GM23338 (cell line): ENCODE results near the gene C14orf93. TPM values are rescaled to one million over a fixed set of nuclear protein-coding genes. Genes with fewer than 3 reads are reported as not detected.

ENCODE experiments used
- ATAC-seq: fragments of 200-7000 bp; cut with Tn5 transposase; 3 replicates; pipeline ENCODE4 v1.9.1; 2020
- DNase-seq: peaks from one replicate; pipeline ENCODE4 v3.0.0-alpha.2; 2015; ENCODE audit warnings: low spot score
- H2AFZ ChIP-seq: fragments of 200-600 bp; sonication (generic); 2 replicates; pipeline ENCODE4 v1.8.0; 2016; ENCODE audit warnings: antibody characterized with exemption, mild to moderate bottlenecking, moderate library complexity
- H3F3A ChIP-seq: fragments of 200-600 bp; sonication (generic); replicated peaks from 2 replicates; pipeline ENCODE4 v1.8.0; 2017; ENCODE audit warnings: antibody characterized with exemption, mixed run types, low read depth
- H3K27ac ChIP-seq: fragments of 200-600 bp; sonication (generic); 2 replicates; pipeline ENCODE4 v1.6.1; 2016; ENCODE audit warnings: low read depth
- H3K27me3 ChIP-seq: fragments of 200-600 bp; sonication (generic); 2 replicates; pipeline ENCODE4 v1.8.0; 2016; ENCODE audit warnings: mild to moderate bottlenecking, mixed run types, moderate library complexity; ENCODE audit not compliant: insufficient read depth
- H3K36me3 ChIP-seq: fragments of 200-600 bp; sonication (generic); 2 replicates; pipeline ENCODE4 v1.8.0; 2016; ENCODE audit warnings: mild to moderate bottlenecking; ENCODE audit not compliant: insufficient read depth
- H3K4me1 ChIP-seq: fragments of 200-600 bp; sonication (generic); 2 replicates; pipeline ENCODE4 v1.8.0; 2016; ENCODE audit warnings: mild to moderate bottlenecking, moderate library complexity; ENCODE audit not compliant: insufficient read depth
- H3K4me2 ChIP-seq: fragments of 200-600 bp; sonication (generic); 2 replicates; pipeline ENCODE4 v1.7.1; 2017; ENCODE audit warnings: mixed run types
- H3K4me3 ChIP-seq: fragments of 200-600 bp; sonication (generic); 2 replicates; pipeline ENCODE4 v1.6.1; 2016; ENCODE audit warnings: mixed run types
- H3K79me2 ChIP-seq: fragments of 200-600 bp; sonication (generic); replicated peaks from 2 replicates; pipeline ENCODE4 v1.8.0; 2017; ENCODE audit warnings: mild to moderate bottlenecking; ENCODE audit not compliant: insufficient read depth
- H3K9me2 ChIP-seq: fragments of 200-600 bp; sonication (generic); 2 replicates; pipeline ENCODE4 v1.8.0; 2017; ENCODE audit not compliant: insufficient read depth
- H4K20me1 ChIP-seq: fragments of 200-600 bp; sonication (generic); replicated peaks from 2 replicates; pipeline ENCODE4 v1.8.0; 2017; ENCODE audit warnings: mild to moderate bottlenecking; ENCODE audit not compliant: insufficient read depth
- H3K27ac Mint-ChIP-seq: 2 replicates; pipeline ENCODE4 v1.8.0; 2020; ENCODE audit warnings: inconsistent platforms, mild to moderate bottlenecking, moderate library complexity, mixed read lengths
- H3K27me3 Mint-ChIP-seq: 3 replicates; pipeline ENCODE4 v1.8.0; 2022; ENCODE audit warnings: low read depth, mild to moderate bottlenecking, moderate library complexity, mixed read lengths, inconsistent platforms; ENCODE audit not compliant: insufficient read depth, poor library complexity
- H3K36me3 Mint-ChIP-seq: 3 replicates; pipeline ENCODE4 v1.8.0; 2021; ENCODE audit warnings: low read depth, mild to moderate bottlenecking, inconsistent platforms, moderate library complexity, mixed read lengths
- H3K4me1 Mint-ChIP-seq: 3 replicates; pipeline ENCODE4 v1.8.0; 2020; ENCODE audit warnings: mild to moderate bottlenecking, inconsistent platforms, mixed read lengths
- H3K4me3 Mint-ChIP-seq: 3 replicates; pipeline ENCODE4 v1.8.0; 2021; ENCODE audit warnings: moderate library complexity, mild to moderate bottlenecking, inconsistent platforms, mixed read lengths
- H3K9me3 Mint-ChIP-seq: 3 replicates; pipeline ENCODE4 v1.8.0; 2020; ENCODE audit warnings: moderate library complexity, mild to moderate bottlenecking, inconsistent platforms, mixed read lengths
- CTCF ChIP-seq, 2 experiments: fragments of 200-600 bp in 1 of 2; sonication (generic) in 1 of 2; conservative IDR thresholded peaks; 2 replicates each; pipeline versions ENCODE4 v1.5.1 to v1.6.1; 2016 to 2017; ENCODE audit warnings: antibody characterized with exemption in 2 of 2, low read depth in 2 of 2, mild to moderate bottlenecking in 2 of 2, moderate library complexity in 1 of 2
- JUNB ChIP-seq: IDR thresholded peaks from one replicate; pipeline ENCODE4 v1.6.1; 2016; ENCODE audit warnings: antibody characterized with exemption; ENCODE audit not compliant: unreplicated experiment
- POLR2AphosphoS5 ChIP-seq: IDR thresholded peaks from 2 replicates; pipeline ENCODE4 v1.6.1; 2016; ENCODE audit warnings: antibody characterized with exemption, low read depth
- ZNF114 ChIP-seq: fragments of 250-450 bp; sonication (Bioruptor Pico); IDR thresholded peaks from 2 replicates; pipeline ENCODE4 v1.5.0; 2020; ENCODE audit warnings: mild to moderate bottlenecking, moderate library complexity
- polyA plus RNA-seq: library from polyadenylated mRNA; unstranded; fragments of >200 nt; fragmentation: Nextera tagmentation; extraction: Ambion mirVana; gene quantifications from 2 replicates; pipeline ENCODE4 v1.2.1, GENCODE V29; 2016
- total RNA-seq: library from RNA; depleted of rRNA; stranded (reverse); fragments of >200 nt; shearing (Covaris generic); gene quantifications from 2 replicates; pipeline ENCODE4 v1.2.3, GENCODE V29; 2014
- TF ChIP-seq, protein P1 (sequence below): IDR thresholded peaks from one replicate; pipeline ENCODE4 v1.6.1; 2018; ENCODE audit warnings: antibody characterized with exemption; ENCODE audit not compliant: unreplicated experiment
- TF ChIP-seq, protein P2 (sequence below): IDR thresholded peaks from 2 replicates; pipeline ENCODE4 v1.6.1; 2016; ENCODE audit warnings: antibody characterized with exemption

Gene C14orf93
- total and polyA plus RNA-seq, 2 experiments from 2014 or later: 3.5 to 11.7 TPM

- no peak overlapping the region for H3K4me3 ChIP-seq
These were observed 44.3 kb upstream of the C14orf93 start for GRCh38 chr14:23054000-23054811.

DNA sequence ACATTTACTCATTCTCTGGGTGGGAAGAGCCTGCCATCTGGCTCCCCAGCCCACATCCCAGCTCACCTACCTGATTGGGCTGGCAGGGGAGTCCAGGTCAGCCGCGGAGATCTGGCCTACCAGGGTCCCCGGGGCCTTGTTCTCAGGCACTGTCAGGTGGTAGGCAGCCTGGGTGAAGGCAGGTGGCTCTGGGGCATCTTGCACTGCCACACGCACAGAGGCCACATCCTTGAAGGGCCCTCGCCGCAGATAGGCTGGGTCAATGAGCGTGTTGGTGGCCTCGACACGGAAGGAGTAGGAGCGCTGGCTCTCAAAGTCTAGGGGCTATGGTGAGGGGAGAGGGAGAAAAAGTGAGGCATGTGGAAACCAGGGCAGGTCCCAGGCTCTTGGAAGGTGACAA, 43.5 kb upstream of the C14orf93 start:
- Mint-ChIP-seq H3K36me3 (peaks cover 23% of the 10 kb centered on the region), H3K9me3 (no peaks in the 10 kb centered on the region), H3K27ac (no peak overlapping the region), H3K27me3 (peaks cover 10% of the 10 kb centered on the region), H3K4me3 (no peak overlapping the region), H3K4me1 (peaks cover 15% of the 10 kb centered on the region)
- no peak overlapping the region for H3K4me3 ChIP-seq
- H3F3A ChIP-seq: peaks cover 3% of the 10 kb centered on the region; the same call in 1 of the 2 replicates
- H3K79me2 ChIP-seq: no peaks in the 10 kb centered on the region
- peaks cover 4% of the 10 kb centered on the region; the same call in 1 of the 2 replicates for H3K27me3 ChIP-seq
- no peaks in the 10 kb centered on the region; the same call in 1 of the 2 replicates for H4K20me1 ChIP-seq
- H2AFZ ChIP-seq: no peak overlapping the region
- DNase-seq: no peak
- no peaks in the 10 kb centered on the region for H3K36me3 ChIP-seq
- H3K4me2 ChIP-seq: no peak overlapping the region
- H3K27ac ChIP-seq: no peak overlapping the region
- ATAC-seq: no peak
- H3K4me1 ChIP-seq: peaks cover 14% of the 10 kb centered on the region; the same call in 1 of the 2 replicates
- H3K9me2 ChIP-seq: no peaks in the 10 kb centered on the region
- TF ChIP-seq ZNF114 (no peak), JUNB (no peak)
- TF ChIP-seq, protein P1, sequence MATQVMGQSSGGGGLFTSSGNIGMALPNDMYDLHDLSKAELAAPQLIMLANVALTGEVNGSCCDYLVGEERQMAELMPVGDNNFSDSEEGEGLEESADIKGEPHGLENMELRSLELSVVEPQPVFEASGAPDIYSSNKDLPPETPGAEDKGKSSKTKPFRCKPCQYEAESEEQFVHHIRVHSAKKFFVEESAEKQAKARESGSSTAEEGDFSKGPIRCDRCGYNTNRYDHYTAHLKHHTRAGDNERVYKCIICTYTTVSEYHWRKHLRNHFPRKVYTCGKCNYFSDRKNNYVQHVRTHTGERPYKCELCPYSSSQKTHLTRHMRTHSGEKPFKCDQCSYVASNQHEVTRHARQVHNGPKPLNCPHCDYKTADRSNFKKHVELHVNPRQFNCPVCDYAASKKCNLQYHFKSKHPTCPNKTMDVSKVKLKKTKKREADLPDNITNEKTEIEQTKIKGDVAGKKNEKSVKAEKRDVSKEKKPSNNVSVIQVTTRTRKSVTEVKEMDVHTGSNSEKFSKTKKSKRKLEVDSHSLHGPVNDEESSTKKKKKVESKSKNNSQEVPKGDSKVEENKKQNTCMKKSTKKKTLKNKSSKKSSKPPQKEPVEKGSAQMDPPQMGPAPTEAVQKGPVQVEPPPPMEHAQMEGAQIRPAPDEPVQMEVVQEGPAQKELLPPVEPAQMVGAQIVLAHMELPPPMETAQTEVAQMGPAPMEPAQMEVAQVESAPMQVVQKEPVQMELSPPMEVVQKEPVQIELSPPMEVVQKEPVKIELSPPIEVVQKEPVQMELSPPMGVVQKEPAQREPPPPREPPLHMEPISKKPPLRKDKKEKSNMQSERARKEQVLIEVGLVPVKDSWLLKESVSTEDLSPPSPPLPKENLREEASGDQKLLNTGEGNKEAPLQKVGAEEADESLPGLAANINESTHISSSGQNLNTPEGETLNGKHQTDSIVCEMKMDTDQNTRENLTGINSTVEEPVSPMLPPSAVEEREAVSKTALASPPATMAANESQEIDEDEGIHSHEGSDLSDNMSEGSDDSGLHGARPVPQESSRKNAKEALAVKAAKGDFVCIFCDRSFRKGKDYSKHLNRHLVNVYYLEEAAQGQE: no peak
- TF ChIP-seq, protein P2, sequence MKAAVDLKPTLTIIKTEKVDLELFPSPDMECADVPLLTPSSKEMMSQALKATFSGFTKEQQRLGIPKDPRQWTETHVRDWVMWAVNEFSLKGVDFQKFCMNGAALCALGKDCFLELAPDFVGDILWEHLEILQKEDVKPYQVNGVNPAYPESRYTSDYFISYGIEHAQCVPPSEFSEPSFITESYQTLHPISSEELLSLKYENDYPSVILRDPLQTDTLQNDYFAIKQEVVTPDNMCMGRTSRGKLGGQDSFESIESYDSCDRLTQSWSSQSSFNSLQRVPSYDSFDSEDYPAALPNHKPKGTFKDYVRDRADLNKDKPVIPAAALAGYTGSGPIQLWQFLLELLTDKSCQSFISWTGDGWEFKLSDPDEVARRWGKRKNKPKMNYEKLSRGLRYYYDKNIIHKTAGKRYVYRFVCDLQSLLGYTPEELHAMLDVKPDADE: no peak

More at GRCh38 chr14:23054000-23054811, 44.3 kb upstream of the C14orf93 start:
- peaks cover 15% of the 10 kb centered on the region for H3K4me1 Mint-ChIP-seq
- no peaks in the 10 kb centered on the region for H3K9me3 Mint-ChIP-seq
- H3K9me2 ChIP-seq: no peaks in the 10 kb centered on the region
- peaks cover 26% of the 10 kb centered on the region for H3K36me3 Mint-ChIP-seq
- no peak overlapping the region for H2AFZ ChIP-seq
- DNase-seq (peak; percentile 52), ATAC-seq (no peak)
- H3K36me3 ChIP-seq: no peaks in the 10 kb centered on the region; the same call in 1 of the 2 replicates
- H3K27ac ChIP-seq: no peak overlapping the region
- no peak overlapping the region for H3K4me2 ChIP-seq
- H4K20me1 ChIP-seq: no peaks in the 10 kb centered on the region; the same call in 1 of the 2 replicates
- peaks cover 14% of the 10 kb centered on the region; the same call in 1 of the 2 replicates for H3K4me1 ChIP-seq
- H3K27me3 ChIP-seq: peaks cover 4% of the 10 kb centered on the region; the same call in 1 of the 2 replicates
- TF ChIP-seq CTCF (conservative IDR thresholded peaks at IDR 0.05; ENCODE audit: low read depth in 2 of 2) (peak; percentile 53 to 80), POLR2AphosphoS5 (no peak)
- peaks cover 5% of the 10 kb centered on the region for H3F3A ChIP-seq
- H3K27me3 Mint-ChIP-seq: peaks cover 12% of the 10 kb centered on the region
- H3K4me3 Mint-ChIP-seq: no peak overlapping the region
- H3K27ac Mint-ChIP-seq: no peak overlapping the region
- no peaks in the 10 kb centered on the region for H3K79me2 ChIP-seq
